Upper lobe of left lung (tissue), 6 donors: ENCODE measurements around the gene TTC3. TPM values are rescaled to one million over a fixed set of nuclear protein-coding genes. Genes with fewer than 3 reads are reported as not detected.

Experiments
- ATAC-seq, 2 donors: fragments of 200-7000 bp; cut with Tn5 transposase; one replicate each; pipeline ENCODE4 v1.9.1; 2022; ENCODE audit warnings: mild to moderate bottlenecking in 2 of 2, moderate library complexity in 2 of 2; ENCODE audit not compliant: low FRiP score in 2 of 2
- DNase-seq, 2 donors: peaks; one replicate each; pipeline ENCODE4 v3.0.0-alpha.2; 2019 to 2020
- H3K27ac ChIP-seq, 4 donors: fragments of 200-600 bp; sonication (generic); one replicate each; pipeline ENCODE4 v1.5.1; 2016 to 2019
- H3K27me3 ChIP-seq, 4 donors: fragments of 200-600 bp; sonication (generic); one replicate each; pipeline ENCODE4 v1.5.1; 2017 to 2019
- H3K36me3 ChIP-seq, 4 donors: fragments of 200-600 bp; sonication (generic); one replicate each; pipeline ENCODE4 v1.5.1; 2016 to 2019
- H3K4me1 ChIP-seq, 4 donors: fragments of 200-600 bp; sonication (generic); one replicate each; pipeline ENCODE4 v1.5.1; 2018 to 2019
- H3K4me3 ChIP-seq, 4 donors: fragments of 200-600 bp; sonication (generic); one replicate each; pipeline ENCODE4 v1.5.1; 2017 to 2019; ENCODE audit warnings: mild to moderate bottlenecking in 2 of 4, moderate library complexity in 1 of 4
- H3K9me3 ChIP-seq, 4 donors: fragments of 200-600 bp; sonication (generic); one replicate each; pipeline ENCODE4 v1.5.1; 2018 to 2019
- CTCF ChIP-seq, 6 experiments: fragments of 450-650 bp in 4 of 6; fragments of 200-600 bp in 2 of 6; sonication (generic) in 2 of 6; IDR thresholded peaks; one replicate each; pipeline ENCODE4 v1.5.1; 2016 to 2019; ENCODE audit warnings: antibody characterized with exemption in 6 of 6
- EP300 ChIP-seq, 4 donors: sonication (generic); formaldehyde crosslinking; IDR thresholded peaks; one replicate each; pipeline ENCODE4 v1.5.1; 2017; ENCODE audit warnings: antibody characterized with exemption in 4 of 4, control low read depth in 2 of 4
- POLR2A ChIP-seq, 4 donors: fragments of 450-650 bp; IDR thresholded peaks; one replicate each; pipeline ENCODE4 v1.5.1; 2016 to 2017; ENCODE audit warnings: antibody characterized with exemption in 4 of 4, mild to moderate bottlenecking in 2 of 4
- POLR2AphosphoS5 ChIP-seq, 2 donors: sonication (generic); formaldehyde crosslinking; IDR thresholded peaks; one replicate each; pipeline ENCODE4 v1.5.1; 2017; ENCODE audit warnings: antibody characterized with exemption in 2 of 2
- WGBS, 2 donors: methylation state at CpG; one replicate each; pipeline ENCODE4 v1.1.5; 2017 to 2018; 5-methylcytosine and 5-hydroxymethylcytosine counted together
- total RNA-seq, 6 donors: library from RNA; depleted of rRNA in 4 of 6; stranded (reverse); fragments of >200 nt in 4 of 6; gene quantifications; one replicate each; pipeline versions ENCODE4 v1.1.0 to v1.2.1, GENCODE V29; 2016 to 2021
- donor health status: DM: no; HTN: no; CAD: no; lungs with moderate emphysema.
- donor health status: DM: no; HTN: yes; CAD: no; lungs with severe emphysema.

The TTC3 gene
- total RNA-seq, 6 donors from 2014 or later: 69.9 to 395 (median 88.2) TPM

- H3K9me3 ChIP-seq: no peaks in the 10 kb centered on the region
- TF ChIP-seq CTCF (IDR thresholded peaks at IDR 0.05): no peak
- peak in 1 of 4 donors; percentile 75 for TF ChIP-seq POLR2A (IDR thresholded peaks at IDR 0.05)
- TF ChIP-seq POLR2AphosphoS5 (IDR thresholded peaks at IDR 0.05): peak; percentile 5 to 55
These were observed 623 bp upstream of the TTC3 start for GRCh38 chr21:37072274-37072987.

GRCh38 chr21:37073417-37074196 is 553 bp downstream of the TTC3 start:
- WGBS, 2 donors: 0% methylated on average over 3 to 24 of the region's 70 CpGs
- no peaks in the 10 kb centered on the region for H3K9me3 ChIP-seq
- TF ChIP-seq EP300 (IDR thresholded peaks at IDR 0.05) (no peak), POLR2A (IDR thresholded peaks at IDR 0.05) (no peak), POLR2AphosphoS5 (IDR thresholded peaks at IDR 0.05) (peak in 1 of 2 donors; percentile 6), CTCF (IDR thresholded peaks at IDR 0.05) (peak in 2 of 6 experiments; percentile 18 to 34)
- peak; percentile 60 to 94 for DNase-seq
- no peaks in the 10 kb centered on the region for H3K36me3 ChIP-seq
- ATAC-seq: peak; percentile 47 to 62
- peak overlapping the region; percentile 95 to 100 (median 98) for H3K27ac ChIP-seq
- peaks cover 9 to 28% (median 15%) of the 10 kb centered on the region in 4 donors for H3K4me1 ChIP-seq
- H3K4me3 ChIP-seq: peak overlapping the region; percentile 66 to 97 (median 88)
- H3K27me3 ChIP-seq: no peaks in the 10 kb centered on the region

More at GRCh38 chr21:37072274-37072987, 623 bp upstream of the TTC3 start:
- H3K4me3 ChIP-seq: peak overlapping the region; percentile 83 to 97 (median 90)
- peaks cover 9 to 28% (median 15%) of the 10 kb centered on the region in 4 donors for H3K4me1 ChIP-seq
- ATAC-seq (peak; percentile 75 to 87), DNase-seq (peak; percentile 74 to 96)
- H3K27me3 ChIP-seq: no peaks in the 10 kb centered on the region
- WGBS, 2 donors: 0 to 1% methylated on average over 19 to 46 of the region's 54 CpGs
- peak overlapping the region; percentile 95 to 100 (median 98) for H3K27ac ChIP-seq
- no peaks in the 10 kb centered on the region for H3K36me3 ChIP-seq

- WGBS, 2 donors: 4 to 9% methylated on average over 13 of the region's 13 CpGs
- H3K4me3 ChIP-seq: peak overlapping the region; percentile 66 to 97 (median 88)
- no peak for ATAC-seq
- H3K27me3 ChIP-seq: no peaks in the 10 kb centered on the region
- peaks cover 9 to 28% (median 15%) of the 10 kb centered on the region in 4 donors for H3K4me1 ChIP-seq
- TF ChIP-seq CTCF (IDR thresholded peaks at IDR 0.05) (no peak), EP300 (IDR thresholded peaks at IDR 0.05) (no peak), POLR2AphosphoS5 (IDR thresholded peaks at IDR 0.05) (no peak), POLR2A (IDR thresholded peaks at IDR 0.05) (no peak)
- no peak for DNase-seq
- no peaks in the 10 kb centered on the region for H3K9me3 ChIP-seq
- H3K27ac ChIP-seq: peak overlapping the region; percentile 95 to 100 (median 98)
- H3K36me3 ChIP-seq: no peaks in the 10 kb centered on the region
These were observed 1.1 kb downstream of the TTC3 start for GRCh38 chr21:37074197-37074510.

- Histone ChIP-seq H3K4me3 (peak overlapping the region in 3 of 4 donors; percentile 83 to 97 (median 93)), H3K9me3 (no peaks in the 10 kb centered on the region), H3K27ac (peak overlapping the region in 3 of 4 donors; percentile 95 to 100 (median 97)), H3K4me1 (peaks cover 9 to 28% (median 15%) of the 10 kb centered on the region in 4 donors), H3K27me3 (no peaks in the 10 kb centered on the region), H3K36me3 (no peaks in the 10 kb centered on the region)
- ATAC-seq (no peak), DNase-seq (no peak)
- TF ChIP-seq CTCF (IDR thresholded peaks at IDR 0.05) (no peak), POLR2A (IDR thresholded peaks at IDR 0.05) (no peak), POLR2AphosphoS5 (IDR thresholded peaks at IDR 0.05) (no peak), EP300 (IDR thresholded peaks at IDR 0.05) (no peak)
- WGBS, 2 donors: 40 to 46% methylated on average over 9 of the region's 9 CpGs
These were observed 1.5 kb downstream of the TTC3 start for GRCh38 chr21:37074546-37074945.
